LNCAP (cell line): ENCODE data around the gene HOXD8.

Experiments
- CTCF ChIP-seq: fragments of 450-650 bp; IDR thresholded peaks from 2 replicates; pipeline ENCODE4 v1.5.1; 2017; ENCODE audit warnings: mild to moderate bottlenecking

Gene HOXD8

GRCh38 chr2:176093145-176093897 is 36.2 kb upstream of the HOXD8 start:
- TF ChIP-seq CTCF, result no peak

DNA sequence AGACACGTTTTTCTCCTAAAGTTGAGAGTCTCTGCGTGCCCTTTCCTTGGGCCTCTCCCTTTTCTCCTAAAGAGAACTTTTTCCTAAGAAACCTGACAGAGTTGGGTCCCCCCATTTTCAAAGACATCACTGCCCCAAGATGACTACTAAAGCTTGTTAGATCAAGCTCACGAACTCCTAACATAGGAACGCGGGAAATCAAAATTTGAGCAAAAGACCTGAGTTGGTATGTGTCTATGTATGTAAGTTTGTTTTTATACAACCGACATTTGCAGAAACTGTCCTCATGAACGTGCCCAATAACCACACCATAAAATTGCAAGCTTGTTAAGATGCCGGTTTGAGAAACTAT is 35.6 kb upstream of the HOXD8 start:
- TF ChIP-seq CTCF, result no peak

GRCh38 chr2:176094349-176094748 is 35.2 kb upstream of the HOXD8 start:
- TF ChIP-seq CTCF, result no peak

- no peak for TF ChIP-seq CTCF
Measured at GRCh38 chr2:176095421-176095820, 34.1 kb upstream of the HOXD8 start.

DNA sequence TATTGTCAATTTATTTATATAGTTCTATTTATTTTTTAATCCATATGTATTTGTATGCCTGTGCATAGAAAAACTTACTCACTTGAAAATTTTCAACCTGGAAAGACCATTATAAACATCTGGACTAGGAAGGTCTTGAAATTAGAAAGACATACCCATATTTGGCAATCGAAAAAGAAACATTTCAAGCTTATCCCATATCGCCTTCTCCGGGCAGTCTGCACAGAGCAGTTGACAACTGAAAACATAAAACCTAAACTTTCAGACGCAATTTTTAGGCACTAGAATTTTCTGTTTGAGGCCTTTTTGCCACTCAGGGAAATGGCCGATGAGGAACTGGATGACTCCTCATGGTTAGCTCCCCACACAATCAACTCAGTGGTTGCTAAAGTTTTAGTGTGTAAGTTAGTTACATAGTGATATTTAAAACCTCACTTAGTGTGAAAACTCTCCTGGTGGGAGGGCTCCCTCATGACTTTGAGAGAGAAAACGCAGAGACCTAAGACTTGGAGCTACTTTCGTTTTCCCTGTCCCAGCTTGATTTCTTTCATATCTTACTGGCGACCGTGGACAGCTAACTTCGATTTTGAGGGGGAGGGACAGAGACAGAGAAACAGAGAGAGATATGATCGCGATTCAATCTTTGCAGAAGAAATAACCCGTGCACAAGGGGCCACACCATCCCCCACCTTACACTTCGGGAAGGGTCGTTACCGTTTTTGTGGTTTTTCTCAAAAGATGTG is 33.1 kb upstream of the HOXD8 start:
- no peak for TF ChIP-seq CTCF

GRCh38 chr2:176096986-176097819 is 32.3 kb upstream of the HOXD8 start:
- peak; percentile 73 for TF ChIP-seq CTCF

- TF ChIP-seq CTCF, result 0 out of 2 replicates have a peak, but pooled peaks have one; percentile 12
Measured at GRCh38 chr2:176097820-176098365, 31.6 kb upstream of the HOXD8 start.
